ENCODE measurements around the gene VIM.
"Not testable (repeated sequence)": the region's sequence is repeated elsewhere in the genome, so short reads cannot be mapped to it uniquely, and the experiment has no call there.

The VIM gene

DNA sequence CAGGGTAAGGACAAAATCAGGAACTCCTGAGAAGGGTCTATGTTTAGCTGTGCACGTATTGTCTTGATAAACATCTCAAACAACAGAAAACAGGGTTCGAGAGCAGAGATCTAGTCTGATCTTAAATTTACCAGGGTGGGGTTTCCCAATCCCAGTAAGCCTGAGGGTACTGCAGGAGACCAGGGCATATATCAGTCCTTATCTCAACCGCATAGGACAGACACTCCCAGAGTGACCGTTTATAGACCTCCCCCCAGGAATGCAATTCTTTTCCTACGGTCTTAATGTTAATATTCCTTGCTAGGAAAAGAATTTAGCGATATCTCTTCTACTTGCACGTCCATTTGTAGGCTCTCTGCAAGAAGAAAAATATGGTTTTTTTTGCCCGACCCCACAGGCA lies 35.5 kb downstream of the VIM start:
- DNase-seq: no peak

DNA sequence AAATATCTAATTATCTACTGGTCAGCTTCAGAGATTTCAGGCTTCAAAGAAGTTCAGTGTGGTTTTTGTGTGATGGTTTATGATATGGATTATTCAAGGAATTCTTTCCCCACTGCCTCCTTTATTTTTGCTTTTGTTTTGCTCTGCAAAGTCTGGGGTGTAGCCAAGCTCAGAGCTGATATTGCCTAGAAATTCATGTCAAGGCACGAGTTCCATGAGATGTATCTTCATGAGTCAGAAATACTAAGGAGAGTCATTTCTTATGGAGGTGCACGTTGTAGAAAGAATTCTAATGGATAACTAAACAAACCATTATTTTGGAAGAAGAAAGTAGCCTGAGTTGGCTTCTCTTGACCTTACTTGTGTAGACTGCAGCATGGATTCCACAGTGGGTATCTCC lies 37.4 kb downstream of the VIM start:
- no peak for DNase-seq

DNA sequence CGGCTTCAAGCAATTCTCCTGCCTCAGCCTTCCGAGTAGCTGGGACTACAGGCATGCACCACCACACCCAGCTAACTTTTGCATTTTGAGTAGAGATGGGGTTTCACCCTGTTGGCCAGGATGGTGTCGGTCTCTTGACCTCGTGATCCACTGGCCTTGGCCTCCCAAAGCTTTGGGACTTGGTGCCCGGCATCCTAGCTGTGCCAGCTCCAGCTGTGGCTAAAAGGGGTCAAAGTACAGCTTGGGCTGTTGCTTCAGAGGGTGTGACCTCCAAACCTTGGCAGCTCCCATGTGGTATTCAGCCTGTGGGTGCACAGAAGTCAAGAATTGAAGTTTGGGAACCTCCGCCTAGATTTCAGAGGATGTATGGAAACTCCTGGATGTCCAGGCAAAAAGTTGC lies 38.5 kb downstream of the VIM start:
- DNase-seq: not testable (repeated sequence)

DNA sequence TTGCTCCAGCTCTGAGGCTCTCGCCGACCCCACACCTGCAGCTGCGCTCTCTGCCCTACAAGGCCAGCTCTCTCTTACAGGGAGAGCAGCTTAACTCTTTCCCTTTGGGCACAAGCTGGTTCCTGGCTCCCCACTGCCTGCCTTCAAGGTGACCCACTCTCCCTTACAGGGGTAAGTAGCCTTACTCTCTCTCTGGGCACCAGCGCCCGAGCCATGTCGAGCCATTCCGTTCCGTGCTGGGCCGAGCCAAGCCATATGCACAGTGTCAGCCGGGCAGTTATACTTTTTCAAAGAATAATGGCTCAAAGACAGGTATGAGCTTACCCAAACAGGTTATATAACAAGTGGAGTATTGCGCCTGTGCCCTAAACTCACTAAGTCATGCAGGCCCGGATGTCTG lies 44.6 kb downstream of the VIM start:
- DNase-seq: no peak

DNA sequence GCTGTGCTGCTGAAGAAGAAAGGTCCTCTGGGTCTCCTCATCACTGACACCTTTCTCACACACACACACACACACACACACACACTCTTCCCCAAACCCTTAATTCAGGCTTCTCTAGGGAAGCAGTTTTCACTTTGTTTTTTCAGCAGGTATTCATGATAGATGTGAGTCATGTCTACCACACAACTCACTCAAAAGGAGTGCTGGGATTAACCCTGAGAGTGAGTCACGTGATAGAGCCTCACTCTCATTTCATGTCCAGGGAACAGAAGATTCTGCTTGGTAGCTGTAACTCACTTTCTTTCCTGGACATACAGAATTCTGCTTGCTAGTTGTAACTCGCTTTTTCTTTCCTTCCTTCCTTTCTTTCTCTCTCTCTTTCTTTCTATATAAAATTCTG lies 45.4 kb downstream of the VIM start:
- no peak for DNase-seq

DNA sequence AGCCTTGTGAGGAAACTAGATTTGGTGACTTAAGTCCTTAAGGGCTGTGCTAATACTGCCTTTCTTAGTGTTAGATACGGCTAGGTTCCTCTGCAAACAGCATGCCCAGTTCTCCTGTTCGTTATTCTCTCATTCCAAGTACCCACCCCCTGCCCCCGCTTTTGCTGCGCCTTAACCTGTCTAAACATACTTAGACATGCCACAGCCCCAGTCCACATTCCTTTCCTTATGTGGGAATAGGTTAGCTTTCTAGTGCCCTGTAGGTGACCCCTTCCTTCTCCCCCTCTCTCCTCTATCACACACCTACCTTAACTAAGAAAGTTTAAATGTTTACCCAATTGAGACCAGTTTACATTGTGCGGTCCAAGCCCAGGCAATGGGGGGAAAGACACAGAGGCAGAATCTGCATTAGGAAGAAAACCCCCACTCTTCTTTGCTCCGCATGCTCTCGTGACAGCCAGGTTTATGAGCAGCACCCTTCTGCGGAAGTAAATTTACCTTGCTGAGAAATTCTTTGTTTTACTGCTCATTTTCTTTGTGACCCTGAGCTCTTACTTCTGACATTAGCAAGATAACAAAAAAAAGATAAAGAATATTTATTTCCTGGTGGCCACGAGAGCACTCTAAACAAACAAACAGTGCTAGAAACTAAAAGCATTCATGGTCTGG lies 48.8 kb downstream of the VIM start:
- DNase-seq: no peak

DNA sequence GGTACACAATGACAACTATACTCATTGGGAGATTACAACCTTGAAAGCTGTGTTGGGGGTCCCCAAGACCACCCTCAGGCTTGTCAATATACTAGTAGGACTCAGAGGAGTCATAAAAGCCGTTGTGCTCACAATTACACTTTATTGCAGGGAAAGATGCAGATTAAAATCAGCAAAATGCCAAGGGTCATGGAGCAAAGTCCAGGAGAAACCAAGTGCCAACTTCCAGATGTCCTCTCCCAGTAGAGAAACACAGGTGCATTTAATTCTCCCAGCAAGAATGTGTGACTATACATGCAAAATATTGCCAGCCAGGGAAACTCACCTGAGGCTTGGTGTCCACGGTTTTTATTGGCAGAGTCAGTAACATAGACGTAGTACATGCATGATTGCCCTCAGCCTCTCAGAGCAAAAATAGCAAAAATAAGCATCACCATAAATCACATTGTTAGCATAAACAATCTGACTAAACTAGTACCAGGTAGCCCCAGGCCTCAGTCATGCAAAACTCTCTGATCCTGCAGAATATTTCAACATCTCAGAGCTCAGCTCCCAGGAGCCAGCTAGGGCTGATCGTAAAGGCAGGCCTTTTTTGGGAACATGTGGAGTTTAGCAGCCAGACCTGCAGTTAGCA lies 50.7 kb downstream of the VIM start:
- no peak for DNase-seq

DNA sequence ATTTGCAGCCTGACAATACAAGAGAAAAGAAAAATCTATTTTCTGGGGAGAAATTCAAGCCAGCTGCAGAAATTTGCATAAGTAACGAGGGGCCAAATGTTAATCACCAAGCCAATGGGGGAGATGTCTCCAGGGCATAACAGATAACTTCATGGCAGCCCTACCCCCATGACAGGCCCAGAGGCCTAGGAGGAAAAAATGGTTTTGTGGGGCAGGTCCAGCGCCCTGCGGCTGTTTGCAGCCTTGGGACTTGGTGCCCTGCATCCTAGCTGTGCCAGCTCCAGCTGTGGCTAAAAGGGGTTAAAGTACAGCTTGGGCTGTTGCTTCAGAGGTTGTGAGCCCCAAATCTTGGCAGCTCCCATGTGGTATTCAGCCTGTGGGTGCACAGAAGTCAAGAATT lies 54.3 kb downstream of the VIM start:
- no peak for DNase-seq

DNA sequence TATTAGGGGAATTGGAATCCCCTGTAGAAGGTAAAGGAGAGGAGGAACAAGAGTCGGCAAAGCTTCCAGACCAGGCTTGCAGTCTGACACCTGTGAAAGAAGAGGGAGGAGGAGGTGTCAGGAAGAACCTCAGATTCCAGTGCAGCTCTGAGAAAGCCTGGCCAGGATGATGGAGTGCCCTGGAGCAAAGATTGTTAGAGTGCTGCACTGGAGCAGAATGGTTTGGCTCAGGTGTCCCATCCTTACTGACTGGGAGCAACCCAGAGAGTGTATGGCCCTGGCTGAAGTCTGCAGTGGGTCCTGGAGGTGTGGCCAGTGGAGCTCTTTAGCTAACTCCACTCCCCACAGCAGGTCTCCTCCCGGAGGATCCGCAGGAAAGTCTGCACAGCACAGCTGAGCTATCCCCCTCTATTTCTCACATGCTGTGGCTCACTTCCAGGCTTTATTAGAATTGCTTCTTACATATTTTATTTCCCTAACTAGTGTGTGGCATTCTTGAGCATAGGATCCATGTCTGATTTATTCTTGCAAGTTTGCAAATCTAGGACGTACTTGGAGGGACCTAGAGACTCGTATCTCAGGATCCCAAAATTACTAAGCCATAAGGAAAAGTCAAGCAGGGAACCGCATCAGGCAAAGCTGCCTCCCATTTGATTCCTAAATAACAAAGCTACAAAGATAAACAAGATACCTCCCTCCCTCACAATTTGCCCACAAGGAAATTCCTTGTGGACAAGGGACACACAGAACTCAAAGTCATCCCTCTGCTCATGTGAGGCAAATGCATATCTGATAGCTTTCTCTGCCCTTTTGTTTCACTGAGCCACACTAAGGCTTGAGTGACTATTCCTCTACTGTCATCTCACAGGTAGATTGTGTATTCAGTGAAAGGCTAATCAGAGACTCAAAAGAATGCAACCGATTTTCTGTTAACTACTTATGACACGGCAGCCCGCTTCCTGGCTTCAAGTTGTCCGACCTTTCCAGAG lies 58.8 kb downstream of the VIM start:
- DNase-seq: no peak

All from DMS153 (cell line).